ENCODE measurements around the gene POR.

Gene POR

GRCh38 chr7:75979759-75980429 lies 64.9 kb downstream of the POR start:
- DNase-seq (ENCODE audit: low read depth), result no peak

- no peak for DNase-seq (ENCODE audit: low read depth)
Observed at GRCh38 chr7:75980430-75981202, 65.7 kb downstream of the POR start.

- DNase-seq (ENCODE audit: low read depth), result no peak
Observed at GRCh38 chr7:75981203-75981452, 66.2 kb downstream of the POR start.

GRCh38 chr7:75981453-75982305 lies 66.7 kb downstream of the POR start:
- no peak for DNase-seq (ENCODE audit: low read depth)

- no peak for DNase-seq (ENCODE audit: low read depth)
Observed at GRCh38 chr7:75982306-75983064, 67.5 kb downstream of the POR start.

- no peak for DNase-seq (ENCODE audit: low read depth)
Observed at GRCh38 chr7:75983471-75984129, 68.6 kb downstream of the POR start.

GRCh38 chr7:75984130-75985008 lies 69.4 kb downstream of the POR start:
- no peak for DNase-seq (ENCODE audit: low read depth)

- DNase-seq (ENCODE audit: low read depth), result no peak
Observed at GRCh38 chr7:75985009-75985517, 70.1 kb downstream of the POR start.

- no peak for DNase-seq (ENCODE audit: low read depth)
Observed at GRCh38 chr7:75985518-75986146, 70.7 kb downstream of the POR start.

GRCh38 chr7:75986147-75986781 lies 71.3 kb downstream of the POR start:
- no peak for DNase-seq (ENCODE audit: low read depth)

- no peak for DNase-seq (ENCODE audit: low read depth)
Observed at GRCh38 chr7:75987026-75987804, 72.3 kb downstream of the POR start.

GRCh38 chr7:75987805-75988567 lies 73.0 kb downstream of the POR start:
- no peak for DNase-seq (ENCODE audit: low read depth)

- no peak for DNase-seq (ENCODE audit: low read depth)
Observed at GRCh38 chr7:75988568-75989499, 73.9 kb downstream of the POR start.

- no peak for DNase-seq (ENCODE audit: low read depth)
Observed at GRCh38 chr7:75989500-75990388, 74.8 kb downstream of the POR start.

GRCh38 chr7:75991531-75992082 lies 76.7 kb downstream of the POR start:
- DNase-seq (ENCODE audit: low read depth), result no peak

All from non-pigmented ciliary epithelial cell (primary cell).